Peyer's patch (tissue), 4 donors: ENCODE measurements around the gene CCK. TPM values are rescaled to one million over a fixed set of nuclear protein-coding genes. Genes with fewer than 3 reads are reported as not detected.

ENCODE experiments used
- small RNA-seq, 2 donors: library from RNA; depleted of rRNA; stranded (forward); fragments of <200 nt; gene quantifications; one replicate each; pipeline ENCODE3, GENCODE V24; 2016
- total RNA-seq, 4 donors: library from RNA; depleted of rRNA; stranded (reverse); fragments of >200 nt; gene quantifications; one replicate each; pipeline ENCODE4 v1.1.0, GENCODE V29; 2016

CCK gene
- total RNA-seq, 4 donors from 2014 or later: 3.5 TPM; not detected in 3

Small RNA genes within 50 kb of the gene (small RNA-seq; reads per million reads assigned to genes)
- 0 reads per million in 2 donors for gene RNU4-78P

Other genes with a start within 250 kb of the CCK start
- 100 to 1,000 TPM in 3 of 4 donors, 10 to 100 TPM in 1; 96.2 to 283 (median 125) TPM for gene TRAK1, start 174.8 kb downstream of the CCK start, total RNA-seq
- not detected for gene LYZL4, start 144.4 kb upstream of the CCK start, total RNA-seq
- gene VIPR1, start 236.5 kb upstream of the CCK start, total RNA-seq: 100 to 1,000 TPM in 3 of 4 donors, 10 to 100 TPM in 1; 52.8 to 320 (median 270) TPM